GM18520 (cell line): ENCODE measurements around the gene TCF4.

Experiments
- ATAC-seq: cut with Tn5 transposase; IDR thresholded peaks from one replicate; pipeline ENCODE4 v1.9.1; 2021; ENCODE audit not compliant: unreplicated experiment

Gene TCF4

GRCh38 chr18:55245211-55245614, 342.8 kb downstream of the TCF4 start:
- no peak for ATAC-seq

DNA sequence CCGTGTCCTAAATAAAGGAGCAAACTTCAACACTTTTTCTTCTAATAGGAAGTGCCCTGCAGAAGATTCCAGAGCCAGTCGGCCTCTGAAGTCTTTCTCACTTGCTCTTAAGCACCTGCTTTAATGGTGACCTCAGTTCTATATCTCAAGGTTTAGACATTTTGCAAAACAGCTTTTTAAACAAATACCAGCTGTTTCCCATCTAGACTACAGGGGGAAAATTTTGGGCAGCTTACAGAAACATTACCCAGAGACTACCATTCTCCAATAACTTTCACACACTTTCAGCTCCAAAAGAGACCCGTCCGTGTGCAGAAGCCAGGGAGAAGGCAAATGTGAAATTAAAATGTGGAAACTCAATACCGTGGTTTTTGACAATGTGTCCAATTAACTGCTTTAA, 343.4 kb downstream of the TCF4 start:
- ATAC-seq: no peak

DNA sequence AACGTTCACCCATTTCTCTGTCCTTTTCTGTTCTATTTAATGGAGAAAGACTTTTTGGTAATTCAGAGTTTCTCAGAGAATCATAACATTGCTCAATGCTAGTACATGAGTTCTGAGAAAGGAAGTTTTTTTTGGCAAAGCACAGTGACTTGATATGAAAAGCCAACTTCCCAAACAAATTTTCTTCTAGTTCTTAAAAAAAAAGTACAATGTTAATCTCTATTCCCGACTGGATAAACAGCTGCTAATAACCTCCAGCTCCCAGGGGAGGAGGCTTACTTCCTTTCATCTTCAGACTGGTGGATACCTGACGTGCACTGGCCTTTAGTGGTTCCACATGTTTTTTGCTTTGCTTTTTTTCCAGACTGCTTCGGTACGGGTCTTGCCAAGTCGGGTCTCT, 344.1 kb downstream of the TCF4 start:
- ATAC-seq: no peak

GRCh38 chr18:55243255-55243654, 344.7 kb downstream of the TCF4 start:
- ATAC-seq: no peak

DNA sequence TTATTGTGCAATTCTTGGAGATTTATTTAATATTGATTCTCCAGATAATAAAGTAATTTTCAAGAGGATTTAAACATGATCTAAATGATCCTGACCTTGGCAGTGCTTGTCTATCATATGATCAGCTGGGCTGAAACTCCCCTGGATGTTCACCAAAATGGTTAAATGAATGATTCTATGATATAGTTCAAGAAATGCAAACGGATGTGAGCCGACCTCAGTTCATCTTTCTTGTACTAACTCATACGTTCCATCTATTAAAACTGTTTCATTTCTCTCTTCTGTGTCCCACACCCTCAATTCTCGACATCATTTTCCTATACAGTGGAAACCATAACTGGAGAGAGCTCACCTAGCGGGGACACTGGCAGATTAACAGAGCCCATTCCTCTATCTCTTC, 347.0 kb downstream of the TCF4 start:
- ATAC-seq: peak; percentile 50

DNA sequence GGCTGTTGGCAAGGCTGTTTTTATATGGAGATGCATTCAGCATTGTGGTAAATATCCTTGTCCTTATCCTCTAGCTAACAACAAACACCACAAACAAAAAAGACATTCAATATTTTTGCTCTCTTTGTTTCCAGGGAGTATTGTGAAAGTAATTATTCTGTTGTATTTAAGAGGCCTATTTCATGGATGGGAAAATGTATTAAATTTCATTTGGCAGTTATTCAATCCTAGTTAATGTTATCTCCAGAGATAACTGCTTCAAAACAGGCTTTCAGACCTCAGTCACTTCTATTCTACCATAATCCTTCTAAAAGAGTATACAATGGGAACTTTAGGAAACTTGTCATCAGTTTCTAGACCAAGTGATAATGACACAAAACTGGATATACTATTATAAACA, 348.3 kb downstream of the TCF4 start:
- no peak for ATAC-seq

GRCh38 chr18:55237660-55238059, 350.3 kb downstream of the TCF4 start:
- ATAC-seq: no peak

- ATAC-seq: no peak
Observed at GRCh38 chr18:55236150-55236931, 351.7 kb downstream of the TCF4 start.

- no peak for ATAC-seq
Observed at GRCh38 chr18:55235094-55235461, 352.9 kb downstream of the TCF4 start.

DNA sequence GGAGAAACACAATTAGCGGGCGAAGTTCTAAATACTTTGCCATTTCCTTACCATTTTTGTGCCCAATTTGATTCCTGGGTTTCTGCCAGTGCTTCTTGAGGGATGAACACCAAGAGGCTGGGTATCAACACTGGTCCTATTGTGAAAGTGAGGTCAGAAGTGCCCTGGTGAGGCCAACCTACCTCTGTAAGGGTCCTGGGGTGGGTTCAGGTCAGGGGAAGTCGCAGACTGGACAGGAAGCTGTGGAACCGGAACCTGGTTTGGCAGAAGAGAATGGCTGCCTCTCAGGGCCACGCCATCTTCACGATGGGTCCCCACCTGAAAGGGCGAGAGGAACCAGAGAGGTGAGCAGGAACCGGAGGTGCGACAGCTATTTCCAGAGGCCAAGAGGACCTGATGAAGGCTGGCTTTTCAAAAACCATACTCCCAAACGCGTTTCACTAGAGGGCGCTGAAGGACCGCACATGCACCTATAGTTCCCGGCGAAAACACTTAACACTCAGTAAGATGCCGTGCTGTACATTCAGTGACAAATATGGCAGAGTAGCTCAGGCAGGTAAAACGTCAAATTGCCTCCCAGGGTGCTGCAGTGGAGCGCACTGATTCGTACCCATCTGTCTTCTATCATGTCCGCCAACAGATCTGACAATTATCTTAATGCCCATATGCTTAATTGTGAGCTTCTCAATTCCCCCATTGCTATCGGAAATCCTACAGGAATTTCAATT, 353.5 kb downstream of the TCF4 start:
- peak; percentile 76 for ATAC-seq

DNA sequence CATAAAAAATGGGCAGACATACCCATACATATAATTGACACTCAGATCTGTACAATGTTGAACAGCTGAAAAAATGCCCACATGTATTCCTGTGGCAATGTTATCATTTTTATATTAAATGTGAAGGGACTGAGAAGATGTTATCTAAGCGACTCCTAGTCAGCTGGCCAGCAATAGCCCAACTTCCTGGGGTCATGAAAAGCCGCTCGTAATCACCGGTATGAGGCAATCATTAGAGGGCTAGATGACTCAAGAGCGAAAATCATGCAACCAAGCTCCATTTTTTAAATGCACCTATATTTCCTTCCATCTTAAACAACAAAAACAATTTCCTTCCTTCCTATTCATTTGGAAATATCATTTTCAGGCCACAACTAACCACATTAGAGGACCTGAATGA, 354.1 kb downstream of the TCF4 start:
- ATAC-seq: no peak

- ATAC-seq: no peak
Observed at GRCh38 chr18:55232506-55232905, 355.5 kb downstream of the TCF4 start.

DNA sequence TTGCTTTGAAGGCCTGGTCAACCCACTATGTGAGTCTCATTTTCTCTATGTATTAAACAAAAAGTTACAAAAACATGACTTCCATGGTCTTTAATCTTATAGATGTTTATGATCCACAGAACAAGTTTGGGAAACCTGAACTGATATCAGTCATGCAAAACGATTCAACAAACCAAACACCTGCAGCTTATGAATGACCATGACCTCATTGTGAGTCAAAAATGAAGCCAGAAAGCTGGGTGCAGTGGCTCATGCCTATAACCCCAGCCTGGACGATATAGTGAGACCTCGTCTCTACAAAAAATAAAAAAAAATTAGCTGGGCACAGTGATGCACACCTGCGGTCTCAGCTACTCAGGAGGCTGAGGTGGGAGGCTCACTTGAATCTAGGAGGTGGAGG, 358.3 kb downstream of the TCF4 start:
- ATAC-seq: no peak

GRCh38 chr18:55228707-55229106, 359.3 kb downstream of the TCF4 start:
- ATAC-seq: no peak

DNA sequence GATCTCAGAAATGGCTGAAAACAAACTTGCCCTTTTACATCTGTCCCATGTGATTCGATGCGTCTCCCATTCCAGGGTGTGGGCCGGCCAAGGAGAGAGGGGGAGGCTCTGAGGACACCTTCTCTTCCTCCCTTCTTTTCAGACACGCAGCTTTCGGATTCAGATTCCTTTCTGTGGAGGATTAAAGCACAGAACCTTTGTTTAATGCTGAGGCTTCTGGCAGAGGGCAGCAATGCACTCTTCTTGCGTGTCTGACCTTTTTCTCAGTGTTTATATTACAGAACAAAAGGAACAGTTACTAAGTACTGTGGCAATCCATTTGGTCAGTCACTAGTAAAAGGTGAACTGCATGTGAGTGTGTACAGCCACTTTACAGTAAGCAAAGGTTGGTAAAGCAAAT, 359.8 kb downstream of the TCF4 start:
- no peak for ATAC-seq

DNA sequence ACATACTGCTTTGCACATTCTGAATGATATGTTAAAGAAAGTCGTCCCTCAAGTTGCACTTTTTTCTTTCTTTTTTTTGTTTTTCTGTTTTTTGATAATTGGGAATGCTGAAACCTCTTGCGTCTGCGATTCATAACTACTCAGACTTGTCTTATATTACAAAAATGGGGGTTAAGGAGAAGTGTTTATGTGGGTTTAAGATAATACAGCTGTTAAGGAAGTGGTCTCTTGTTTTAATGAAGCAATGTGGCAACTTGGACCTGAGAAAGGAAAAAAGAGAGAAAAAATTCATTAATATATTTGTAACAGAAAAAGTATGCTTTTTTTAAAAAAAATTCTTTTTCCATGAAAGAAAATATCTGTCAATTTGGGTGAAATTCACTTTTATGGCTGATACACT, 360.2 kb downstream of the TCF4 start:
- no peak for ATAC-seq

GRCh38 chr18:55226044-55226443, 361.9 kb downstream of the TCF4 start:
- ATAC-seq: no peak

- no peak for ATAC-seq
Observed at GRCh38 chr18:55224086-55224625, 363.8 kb downstream of the TCF4 start.

DNA sequence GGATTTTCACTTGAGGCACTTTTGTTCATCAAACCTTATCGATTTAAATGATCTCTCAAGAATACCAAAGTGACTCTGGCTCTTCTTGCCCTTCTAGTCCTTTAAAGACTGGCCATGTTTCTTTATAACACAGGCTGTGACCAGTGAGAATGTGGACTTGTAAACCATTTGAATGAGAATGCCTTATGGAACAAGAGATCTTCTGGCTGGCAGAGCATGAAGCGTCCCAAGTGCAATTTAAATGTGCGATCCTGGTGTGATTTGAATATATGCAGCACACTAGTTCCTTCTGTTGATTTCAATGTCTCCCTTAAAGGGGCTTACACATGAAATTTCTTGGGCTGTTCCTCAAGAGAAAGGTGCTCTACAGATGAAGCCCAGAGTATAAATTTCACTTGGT, 366.4 kb downstream of the TCF4 start:
- ATAC-seq: no peak

DNA sequence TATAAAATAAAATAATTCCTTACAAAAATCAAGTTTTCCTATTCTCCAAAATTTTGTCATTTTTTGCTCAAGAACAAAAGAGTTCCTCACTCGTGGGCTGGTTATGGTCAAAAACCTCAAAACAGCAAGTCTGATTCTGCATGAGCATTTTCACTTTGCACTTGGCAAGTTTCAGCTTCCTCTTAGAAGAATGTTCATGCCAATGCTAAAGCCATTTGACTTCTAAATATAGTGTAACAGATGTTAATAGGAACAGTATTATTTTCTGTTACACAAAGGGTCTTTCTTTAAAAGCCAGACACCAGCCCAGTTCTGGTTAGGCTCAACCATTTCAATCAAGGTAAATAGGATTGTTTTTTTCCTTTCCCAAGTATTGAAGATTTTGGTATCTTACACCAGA, 367.5 kb downstream of the TCF4 start:
- peak; percentile 70 for ATAC-seq

- no peak for ATAC-seq
Observed at GRCh38 chr18:55219823-55220222, 368.2 kb downstream of the TCF4 start.

- ATAC-seq: no peak
Observed at GRCh38 chr18:55219059-55219458, 368.9 kb downstream of the TCF4 start.
